MM.1S (cell line): Measurements from ENCODE around the gene DFFA.

Source experiments
- DNase-seq: peaks from one replicate; pipeline ENCODE4 v3.0.0-alpha.2; 2015
- H2AFZ ChIP-seq: fragments of 300-600 bp; sonication (generic); 2 replicates; pipeline ENCODE4 v1.6.0; 2016; ENCODE audit warnings: antibody characterized with exemption, low read length
- H3F3A ChIP-seq: fragments of 300-600 bp; sonication (generic); 2 replicates; pipeline ENCODE4 v1.6.1; 2016; ENCODE audit warnings: mild to moderate bottlenecking, antibody characterized with exemption, low read length, moderate library complexity, mixed read lengths; ENCODE audit not compliant: insufficient read depth
- H3K27ac ChIP-seq: fragments of 300-600 bp; sonication (generic); 2 replicates; pipeline ENCODE4 v1.5.1; 2016; ENCODE audit warnings: mild to moderate bottlenecking, low read length
- H3K27me3 ChIP-seq: fragments of 300-600 bp; sonication (generic); replicated peaks from 2 replicates; pipeline ENCODE4 v1.6.0; 2016; ENCODE audit warnings: low read length; ENCODE audit not compliant: insufficient read depth
- H3K36me3 ChIP-seq: fragments of 300-600 bp; sonication (generic); replicated peaks from 2 replicates; pipeline ENCODE4 v1.6.1; 2016; ENCODE audit warnings: mild to moderate bottlenecking, low read length, mixed read lengths; ENCODE audit not compliant: insufficient read depth
- H3K4me1 ChIP-seq: fragments of 300-600 bp; sonication (generic); 2 replicates; pipeline ENCODE4 v1.6.1; 2016; ENCODE audit warnings: low read length, mixed read lengths
- H3K4me2 ChIP-seq: fragments of 300-600 bp; sonication (generic); 2 replicates; pipeline ENCODE4 v1.6.0; 2016; ENCODE audit warnings: low read depth, low read length
- H3K4me3 ChIP-seq: fragments of 300-600 bp; sonication (generic); 2 replicates; pipeline ENCODE4 v1.5.1; 2016; ENCODE audit warnings: low read length, mixed read lengths
- H3K79me2 ChIP-seq: fragments of 300-600 bp; sonication (generic); 2 replicates; pipeline ENCODE4 v1.6.1; 2016; ENCODE audit warnings: mixed run types, low read length, mixed read lengths
- H3K9ac ChIP-seq: fragments of 300-600 bp; sonication (generic); 2 replicates; pipeline ENCODE4 v1.6.1; 2016; ENCODE audit warnings: low read length, mixed read lengths
- H3K9me2 ChIP-seq: fragments of 300-600 bp; sonication (generic); replicated peaks from 2 replicates; pipeline ENCODE4 v1.6.1; 2016; ENCODE audit warnings: mild to moderate bottlenecking, low read length, mixed read lengths; ENCODE audit not compliant: insufficient read depth
- H3K9me3 ChIP-seq: fragments of 300-600 bp; sonication (generic); replicated peaks from 2 replicates; pipeline ENCODE4 v1.6.1; 2016; ENCODE audit warnings: mild to moderate bottlenecking, low read length, mixed read lengths; ENCODE audit not compliant: insufficient read depth
- H4K20me1 ChIP-seq: fragments of 300-600 bp; sonication (generic); 2 replicates; pipeline ENCODE4 v1.6.1; 2016; ENCODE audit warnings: mild to moderate bottlenecking, low read length, moderate library complexity, mixed read lengths; ENCODE audit not compliant: insufficient read depth
- CTCF ChIP-seq: fragments of 300-600 bp; sonication (generic); IDR thresholded peaks from 2 replicates; pipeline ENCODE4 v1.5.1; 2016; ENCODE audit warnings: antibody characterized with exemption, low read length, mixed read lengths
- EZH2 ChIP-seq: fragments of 300-600 bp; sonication (generic); optimal IDR thresholded peaks from 2 replicates; pipeline ENCODE3; 2017; ENCODE audit warnings: low read depth, mild to moderate bottlenecking, antibody characterized with exemption, low read length, mixed read lengths
- EZH2phosphoT487 ChIP-seq: fragments of 300-600 bp; sonication (generic); IDR thresholded peaks from 2 replicates; pipeline ENCODE4 v1.6.1; 2018; ENCODE audit warnings: antibody characterized with exemption, low read length

DFFA gene

DNA sequence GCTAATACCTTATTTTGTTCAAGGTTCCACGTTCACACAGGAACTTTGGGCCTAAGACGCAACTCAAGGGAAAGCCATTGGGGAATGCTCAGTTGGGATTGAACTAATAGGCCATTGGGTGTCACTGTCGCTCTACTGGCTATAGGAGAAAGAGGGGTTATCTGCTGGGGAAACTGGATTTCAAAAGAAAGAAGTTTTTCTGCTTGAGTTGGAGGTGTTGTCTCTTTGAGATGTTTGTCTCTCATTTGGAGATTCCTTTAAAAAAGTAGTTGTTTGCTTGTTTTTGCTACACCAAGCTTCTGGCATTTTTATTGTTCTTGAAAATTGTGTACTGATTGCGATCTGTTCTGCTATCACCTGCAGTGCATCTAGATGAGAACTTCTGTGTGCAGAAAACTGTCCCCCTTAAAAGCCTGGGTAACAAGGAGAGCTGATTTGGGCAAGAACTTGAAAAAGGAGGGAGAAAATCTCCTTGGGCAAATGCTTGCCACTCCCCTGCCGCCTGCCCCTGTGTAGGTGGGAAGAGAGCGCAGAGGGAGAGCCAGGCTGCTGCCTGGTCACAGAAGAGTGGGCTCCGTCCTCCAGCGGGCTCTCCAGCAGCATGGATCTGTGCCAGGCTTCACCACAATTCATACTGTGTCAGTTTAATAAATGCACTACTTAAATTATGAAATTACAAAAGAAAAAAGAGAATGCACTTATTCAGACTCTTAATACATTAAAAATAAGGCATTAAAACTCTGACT, 42.3 kb upstream of the DFFA start:
- Histone ChIP-seq H3F3A (no peaks in the 10 kb centered on the region), H4K20me1 (0 out of 2 replicates have a peak, but pooled peaks cover 6% of the 10 kb centered on the region), H3K9me3 (no peaks in the 10 kb centered on the region), H3K79me2 (peaks cover 24% of the 10 kb centered on the region), H3K4me2 (no peak overlapping the region), H3K36me3 (no peaks in the 10 kb centered on the region), H3K27ac (no peak overlapping the region), H3K4me3 (no peak overlapping the region), H3K4me1 (no peaks in the 10 kb centered on the region), H3K9ac (no peak overlapping the region), H3K27me3 (no peaks in the 10 kb centered on the region), H3K9me2 (no peaks in the 10 kb centered on the region), H2AFZ (no peak overlapping the region)
- TF ChIP-seq EZH2, result no peak
- TF ChIP-seq CTCF, result no peak
- TF ChIP-seq EZH2phosphoT487, result no peak
- DNase-seq, result no peak

DNA sequence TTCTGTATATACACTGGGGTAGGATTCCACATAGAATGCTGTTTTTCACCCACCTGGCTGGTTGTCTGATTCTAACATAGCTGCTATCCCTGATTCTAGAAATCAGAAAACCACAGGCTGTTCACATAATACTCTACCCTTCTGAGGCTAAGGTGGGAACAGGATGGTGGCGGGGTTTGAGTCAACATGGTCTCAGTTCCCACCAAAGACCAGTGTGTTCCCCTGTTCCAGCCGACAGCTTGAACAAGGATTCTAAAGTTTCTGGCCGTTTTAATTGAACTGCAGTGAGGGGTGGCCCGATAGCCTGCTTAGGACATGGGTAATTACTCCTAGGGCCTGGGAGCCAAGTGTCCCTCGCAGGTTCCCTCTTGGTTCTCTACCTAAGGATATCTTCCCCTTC, 40.9 kb upstream of the DFFA start:
- no peak overlapping the region for H2AFZ ChIP-seq
- peaks cover 29% of the 10 kb centered on the region for H3K79me2 ChIP-seq
- H3K4me1 ChIP-seq, result no peaks in the 10 kb centered on the region
- no peak overlapping the region for H3K4me2 ChIP-seq
- TF ChIP-seq EZH2phosphoT487, result no peak
- TF ChIP-seq EZH2, result no peak
- no peak for TF ChIP-seq CTCF
- no peaks in the 10 kb centered on the region for H3F3A ChIP-seq
- DNase-seq, result no peak
- H3K4me3 ChIP-seq, result no peak overlapping the region
- no peaks in the 10 kb centered on the region for H3K27me3 ChIP-seq
- no peak overlapping the region for H3K9ac ChIP-seq
- no peaks in the 10 kb centered on the region for H3K9me3 ChIP-seq
- H3K27ac ChIP-seq, result no peak overlapping the region
- H4K20me1 ChIP-seq, result 0 out of 2 replicates have a peak, but pooled peaks cover 6% of the 10 kb centered on the region
- no peaks in the 10 kb centered on the region for H3K36me3 ChIP-seq
- H3K9me2 ChIP-seq, result no peaks in the 10 kb centered on the region

DNA sequence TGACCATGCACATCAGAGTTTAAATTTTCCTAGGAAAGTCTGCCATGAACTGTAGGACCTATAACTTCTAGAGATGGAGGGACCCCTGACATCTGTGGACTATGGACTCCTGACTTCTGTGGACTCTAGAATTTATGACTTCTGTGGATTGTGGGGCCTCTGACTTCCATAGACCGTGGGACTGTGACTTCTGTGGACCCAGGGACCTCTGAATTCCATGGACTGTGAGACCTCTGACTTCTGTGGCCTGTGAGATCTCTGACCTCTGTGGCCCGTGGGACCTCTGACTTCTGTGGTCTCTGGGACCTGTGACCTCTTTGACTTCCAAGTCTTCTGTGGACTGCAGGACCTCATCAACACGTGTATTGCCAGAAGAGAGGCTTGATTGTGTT, 39.2 kb upstream of the DFFA start:
- H3K79me2 ChIP-seq, result peaks cover 35% of the 10 kb centered on the region
- no peaks in the 10 kb centered on the region for H3K36me3 ChIP-seq
- H2AFZ ChIP-seq, result no peak overlapping the region
- no peaks in the 10 kb centered on the region for H3K9me2 ChIP-seq
- no peak overlapping the region for H3K27ac ChIP-seq
- no peak for DNase-seq
- H3K27me3 ChIP-seq, result no peaks in the 10 kb centered on the region
- no peaks in the 10 kb centered on the region for H3K4me1 ChIP-seq
- TF ChIP-seq EZH2 (no peak), CTCF (no peak)
- H3K4me3 ChIP-seq, result no peak overlapping the region
- no peaks in the 10 kb centered on the region for H3K9me3 ChIP-seq
- peaks cover 12% of the 10 kb centered on the region for H4K20me1 ChIP-seq
- no peaks in the 10 kb centered on the region for H3F3A ChIP-seq
- H3K9ac ChIP-seq, result no peak overlapping the region
- no peak overlapping the region for H3K4me2 ChIP-seq
